Measurements from ENCODE around the gene DRAP1.

- TF ChIP-seq, protein P1, sequence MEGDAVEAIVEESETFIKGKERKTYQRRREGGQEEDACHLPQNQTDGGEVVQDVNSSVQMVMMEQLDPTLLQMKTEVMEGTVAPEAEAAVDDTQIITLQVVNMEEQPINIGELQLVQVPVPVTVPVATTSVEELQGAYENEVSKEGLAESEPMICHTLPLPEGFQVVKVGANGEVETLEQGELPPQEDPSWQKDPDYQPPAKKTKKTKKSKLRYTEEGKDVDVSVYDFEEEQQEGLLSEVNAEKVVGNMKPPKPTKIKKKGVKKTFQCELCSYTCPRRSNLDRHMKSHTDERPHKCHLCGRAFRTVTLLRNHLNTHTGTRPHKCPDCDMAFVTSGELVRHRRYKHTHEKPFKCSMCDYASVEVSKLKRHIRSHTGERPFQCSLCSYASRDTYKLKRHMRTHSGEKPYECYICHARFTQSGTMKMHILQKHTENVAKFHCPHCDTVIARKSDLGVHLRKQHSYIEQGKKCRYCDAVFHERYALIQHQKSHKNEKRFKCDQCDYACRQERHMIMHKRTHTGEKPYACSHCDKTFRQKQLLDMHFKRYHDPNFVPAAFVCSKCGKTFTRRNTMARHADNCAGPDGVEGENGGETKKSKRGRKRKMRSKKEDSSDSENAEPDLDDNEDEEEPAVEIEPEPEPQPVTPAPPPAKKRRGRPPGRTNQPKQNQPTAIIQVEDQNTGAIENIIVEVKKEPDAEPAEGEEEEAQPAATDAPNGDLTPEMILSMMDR (conservative IDR thresholded peaks at IDR 0.05): no peak
- no peak for TF ChIP-seq ZFX (IDR thresholded peaks at IDR 0.05)
Observed at GRCh38 chr11:65958291-65958690, 39.1 kb downstream of the DRAP1 start.

Measured in C4-2B (cell line).